ENCODE results near the gene PDK2. TPM values are rescaled to one million over a fixed set of nuclear protein-coding genes. Genes with fewer than 3 reads are reported as not detected.
"Not testable (repeated sequence)": the region's sequence is repeated elsewhere in the genome, so short reads cannot be mapped to it uniquely, and the experiment has no call there.

Gene PDK2
- total RNA-seq, 8 experiments from 2014 or later: 7.1 to 53.4 (median 10.7) TPM

- WGBS, 10 experiments: 68 to 100% (median 88%) methylated on average over 2 to 10 of the region's 10 CpGs; no CpG with 5 or more reads in 3 of the 10 experiments
- not testable (repeated sequence) for H3K27ac ChIP-seq
These were observed 33.5 kb upstream of the PDK2 start for GRCh38 chr17:50061713-50062045.

GRCh38 chr17:50062293-50063243 lies 32.6 kb upstream of the PDK2 start:
- H3K4me3 ChIP-seq: no peak overlapping the region
- in situ Hi-C loops (cut with MboI; ENCODE audit: low pct_unique_long_range_greater_than_20kb in 2 of 9, low sequenced_read_pairs in 9 of 9, unreplicated experiment in 9 of 9): no loop called here
- 20 to 80% (median 20%) methylated on average over 1 to 5 of the region's 10 CpGs; no CpG with 5 or more reads in 5 of the 10 experiments for WGBS, 10 experiments
- peaks cover 0 to 6% of the 10 kb centered on the region in 2 donors for H3K4me1 ChIP-seq (replicated peaks in 1 of 2)
- peak in 6 of 8 experiments; percentile 9 to 94 (median 70) for ATAC-seq (replicated peaks in 6 of 8)
- H3K27ac ChIP-seq: no peak overlapping the region

More at GRCh38 chr17:50061713-50062045, 33.5 kb upstream of the PDK2 start:
- H3K4me1 ChIP-seq (replicated peaks in 1 of 2); ATAC-seq (replicated peaks in 6 of 8); in situ Hi-C loops (cut with MboI; ENCODE audit: low pct_unique_long_range_greater_than_20kb in 2 of 9, low sequenced_read_pairs in 9 of 9, unreplicated experiment in 9 of 9); H3K4me3 ChIP-seq: not testable (repeated sequence)

GRCh38 chr17:50063561-50064252 lies 31.4 kb upstream of the PDK2 start:
- Histone ChIP-seq H3K4me3 (no peak overlapping the region), H3K4me1 (replicated peaks in 1 of 2) (peaks cover 0 to 6% of the 10 kb centered on the region in 2 donors), H3K27ac (no peak overlapping the region)
- no peak for ATAC-seq (replicated peaks in 6 of 8)
- 73 to 80% methylated on average over 2 of the region's 8 CpGs; no CpG with 5 or more reads in 8 of the 10 experiments for WGBS, 10 experiments
- in situ Hi-C loops (cut with MboI; ENCODE audit: low pct_unique_long_range_greater_than_20kb in 2 of 9, low sequenced_read_pairs in 9 of 9, unreplicated experiment in 9 of 9): no loop called here

DNA sequence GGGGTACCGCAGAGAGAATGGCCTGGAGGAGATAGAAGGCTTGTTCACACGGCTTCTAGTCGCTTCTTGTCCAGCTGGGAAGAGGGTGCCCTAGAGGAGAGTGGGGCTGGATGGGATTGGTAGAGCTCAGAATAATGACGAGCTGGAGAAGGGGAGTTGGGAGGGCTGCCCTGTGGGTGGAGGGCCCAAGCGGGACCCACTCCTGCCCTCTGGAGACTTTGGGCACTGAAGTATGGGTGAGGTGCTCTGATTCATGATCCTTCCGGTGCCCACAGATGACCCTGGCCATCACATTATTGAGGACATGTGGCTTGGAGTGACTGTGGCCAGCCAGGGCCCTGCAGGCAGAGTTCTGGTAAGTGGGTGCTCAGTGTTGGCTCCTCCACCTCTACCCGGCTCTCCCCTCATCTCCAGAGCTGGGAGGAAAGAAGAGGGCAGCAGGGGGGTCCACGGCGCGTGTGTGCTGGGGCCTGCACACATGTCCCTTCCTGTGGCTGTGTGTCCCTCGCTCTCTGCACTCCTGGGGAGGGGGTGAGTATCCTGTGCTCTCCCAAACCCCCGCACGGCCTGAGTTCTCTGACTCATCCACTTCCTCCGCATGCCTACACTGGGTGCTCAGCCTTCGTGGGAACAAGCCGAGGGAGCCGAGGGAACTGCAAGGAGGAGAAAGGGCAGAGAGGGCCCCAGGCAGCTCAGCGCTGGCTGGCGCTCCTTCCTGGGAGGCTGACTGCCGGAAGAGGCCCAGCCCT lies 30.7 kb upstream of the PDK2 start:
- H3K27ac ChIP-seq: peak overlapping the region in 1 of 2 donors; percentile 4

DNA sequence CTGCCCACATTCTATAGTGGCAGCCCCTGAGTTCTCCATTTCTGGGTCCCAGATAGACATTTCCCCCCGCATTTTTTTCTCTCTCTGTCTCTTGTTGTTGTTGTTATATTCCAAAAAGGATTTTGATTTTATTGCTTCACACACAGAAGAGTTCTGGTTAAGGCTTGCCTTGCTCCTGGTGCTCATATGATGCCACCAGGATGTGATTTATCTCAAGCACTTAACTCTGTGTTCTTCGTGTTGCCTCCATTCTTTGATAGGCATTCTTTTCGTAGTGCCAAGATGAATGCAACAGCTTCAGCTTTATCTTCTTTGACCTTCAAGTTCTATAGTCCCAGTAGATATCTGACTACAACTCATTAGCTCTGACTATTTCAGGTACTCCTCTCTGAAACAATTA lies 30.1 kb upstream of the PDK2 start:
- 44 to 80% (median 72%) methylated on average over 1 to 3 of the region's 3 CpGs; no CpG with 5 or more reads in 2 of the 10 experiments for WGBS, 10 experiments
- Histone ChIP-seq H3K4me3 (no peak overlapping the region), H3K4me1 (replicated peaks in 1 of 2) (peaks cover 0 to 6% of the 10 kb centered on the region in 2 donors), H3K27ac (no peak overlapping the region)
- ATAC-seq (replicated peaks in 6 of 8): no peak
- in situ Hi-C loops (cut with MboI; ENCODE audit: low pct_unique_long_range_greater_than_20kb in 2 of 9, low sequenced_read_pairs in 9 of 9, unreplicated experiment in 9 of 9): no loop called here

More for the DNA sequence above, 30.7 kb upstream of the PDK2 start:
- in situ Hi-C loops (cut with MboI; ENCODE audit: low pct_unique_long_range_greater_than_20kb in 2 of 9, low sequenced_read_pairs in 9 of 9, unreplicated experiment in 9 of 9): no loop called here
- H3K4me1 ChIP-seq (replicated peaks in 1 of 2): peaks cover 0 to 6% of the 10 kb centered on the region in 2 donors
- ATAC-seq (replicated peaks in 6 of 8): peak; percentile 40 to 95 (median 86)
- 8 to 80% (median 51%) methylated on average over 1 to 8 of the region's 20 CpGs; no CpG with 5 or more reads in 3 of the 10 experiments for WGBS, 10 experiments
- H3K4me3 ChIP-seq: no peak overlapping the region

DNA sequence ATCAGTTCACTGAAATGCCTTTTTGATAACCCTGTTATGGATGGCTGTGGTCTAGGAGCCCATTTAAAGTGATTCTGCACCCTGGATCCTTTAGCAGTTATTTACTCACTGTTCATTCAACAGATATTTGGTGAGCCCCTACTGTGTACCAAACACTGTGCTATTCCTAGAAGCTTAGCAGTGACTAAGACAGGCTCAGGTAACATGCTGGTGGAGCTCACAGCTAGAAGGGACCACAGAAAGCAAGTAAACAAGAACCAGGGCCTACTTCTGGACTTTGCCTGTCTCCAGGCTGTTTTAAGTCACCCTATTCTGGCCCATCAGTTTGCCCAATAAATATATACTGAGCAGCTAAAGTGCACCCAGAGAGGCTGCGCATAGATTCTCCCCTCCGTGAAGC lies 28.2 kb upstream of the PDK2 start:
- in situ Hi-C loops (cut with MboI; ENCODE audit: low pct_unique_long_range_greater_than_20kb in 2 of 9, low sequenced_read_pairs in 9 of 9, unreplicated experiment in 9 of 9): no loop called here
- Histone ChIP-seq H3K4me3 (no peak overlapping the region), H3K27ac (no peak overlapping the region), H3K4me1 (replicated peaks in 1 of 2) (peaks cover 0 to 6% of the 10 kb centered on the region in 2 donors)
- ATAC-seq (replicated peaks in 6 of 8): no peak
- WGBS, 10 experiments: 64 to 100% (median 90%) methylated on average over 2 of the region's 2 CpGs; no CpG with 5 or more reads in 5 of the 10 experiments

DNA sequence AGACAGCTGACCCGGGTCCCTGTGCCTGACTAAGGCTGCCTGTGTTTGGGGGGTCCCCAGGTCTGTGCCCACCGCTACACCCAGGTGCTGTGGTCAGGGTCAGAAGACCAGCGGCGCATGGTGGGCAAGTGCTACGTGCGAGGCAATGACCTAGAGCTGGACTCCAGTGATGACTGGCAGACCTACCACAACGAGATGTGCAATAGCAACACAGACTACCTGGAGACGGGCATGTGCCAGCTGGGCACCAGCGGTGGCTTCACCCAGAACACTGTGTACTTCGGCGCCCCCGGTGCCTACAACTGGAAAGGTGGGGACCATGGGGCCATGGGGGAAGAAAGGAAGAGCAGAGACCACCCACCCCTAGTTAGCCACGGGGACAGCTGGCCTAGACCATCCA lies 27.2 kb upstream of the PDK2 start:
- WGBS, 10 experiments: 38 to 97% (median 60%) methylated on average over 1 to 5 of the region's 13 CpGs; no CpG with 5 or more reads in 5 of the 10 experiments
- no peak overlapping the region for H3K4me3 ChIP-seq
- ATAC-seq (replicated peaks in 6 of 8): no peak
- no peak overlapping the region for H3K27ac ChIP-seq
- in situ Hi-C loops (cut with MboI; ENCODE audit: low pct_unique_long_range_greater_than_20kb in 2 of 9, low sequenced_read_pairs in 9 of 9, unreplicated experiment in 9 of 9): no loop called here
- peaks cover 0 to 6% of the 10 kb centered on the region in 2 donors for H3K4me1 ChIP-seq (replicated peaks in 1 of 2)

- in situ Hi-C loops (cut with MboI; ENCODE audit: low pct_unique_long_range_greater_than_20kb in 2 of 9, low sequenced_read_pairs in 9 of 9, unreplicated experiment in 9 of 9): no loop called here
- Histone ChIP-seq H3K4me3 (no peak overlapping the region), H3K4me1 (replicated peaks in 1 of 2) (no peaks in the 10 kb centered on the region), H3K27ac (no peak overlapping the region)
- ATAC-seq (replicated peaks in 6 of 8): no peak
- WGBS, 10 experiments: 58 to 100% (median 80%) methylated on average over 1 to 12 of the region's 16 CpGs; no CpG with 5 or more reads in 4 of the 10 experiments
These were observed 24.1 kb upstream of the PDK2 start for GRCh38 chr17:50070908-50071680.

DNA sequence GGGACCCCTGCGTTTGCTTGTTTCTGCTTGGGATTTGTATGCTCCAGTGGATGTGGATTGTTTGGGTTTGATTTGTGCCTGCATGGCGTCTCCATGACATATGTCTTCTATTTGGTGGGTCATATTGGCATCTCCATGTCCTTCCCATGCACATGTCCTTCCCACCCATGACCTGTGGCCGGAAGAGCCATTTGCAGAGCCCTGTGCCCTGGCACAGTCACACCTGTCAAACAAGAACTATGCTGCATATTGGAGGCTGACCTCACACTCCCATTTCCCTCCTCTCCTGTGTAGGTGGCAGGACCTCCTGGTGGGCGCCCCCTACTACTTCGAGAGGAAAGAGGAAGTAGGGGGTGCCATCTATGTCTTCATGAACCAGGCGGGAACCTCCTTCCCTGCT lies 23.5 kb upstream of the PDK2 start:
- in situ Hi-C loops (cut with MboI; ENCODE audit: low pct_unique_long_range_greater_than_20kb in 2 of 9, low sequenced_read_pairs in 9 of 9, unreplicated experiment in 9 of 9): no loop called here
- 57 to 93% (median 77%) methylated on average over 2 to 3 of the region's 6 CpGs; no CpG with 5 or more reads in 3 of the 10 experiments for WGBS, 10 experiments
- ATAC-seq (replicated peaks in 6 of 8): no peak

GRCh38 chr17:50072130-50072529 lies 23.0 kb upstream of the PDK2 start:
- Histone ChIP-seq H3K27ac (no peak overlapping the region), H3K4me3 (no peak overlapping the region), H3K4me1 (replicated peaks in 1 of 2) (peaks cover 3 to 7% of the 10 kb centered on the region in 2 donors)
- no CpG with 5 or more reads among the region's 3 CpGs for WGBS, 10 experiments
- no peak for ATAC-seq (replicated peaks in 6 of 8)
- in situ Hi-C loops (cut with MboI; ENCODE audit: low pct_unique_long_range_greater_than_20kb in 2 of 9, low sequenced_read_pairs in 9 of 9, unreplicated experiment in 9 of 9): no loop called here

More for the DNA sequence above, 23.5 kb upstream of the PDK2 start:
- no peak overlapping the region for H3K27ac ChIP-seq
- peaks cover 3 to 4% of the 10 kb centered on the region in 2 donors for H3K4me1 ChIP-seq (replicated peaks in 1 of 2)
- no peak overlapping the region for H3K4me3 ChIP-seq

DNA sequence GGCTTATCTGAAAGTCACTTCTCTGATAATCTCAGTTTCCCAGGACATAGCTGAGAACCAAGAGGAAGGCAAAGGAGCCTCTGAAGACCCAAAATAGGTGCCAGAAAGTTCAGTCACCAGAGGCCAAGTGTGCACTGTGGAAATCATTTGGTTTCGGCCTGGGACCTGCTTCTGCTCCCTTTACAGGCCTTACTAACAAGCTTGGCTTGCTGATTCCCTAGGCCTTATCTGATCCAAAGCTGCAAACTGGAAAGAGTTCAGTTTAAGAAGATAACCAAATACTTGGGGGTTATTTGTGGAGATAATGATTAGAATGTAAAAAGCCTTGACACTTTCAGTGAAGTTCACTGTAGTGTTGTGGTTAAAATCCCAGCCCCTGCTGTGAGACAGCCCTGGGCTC lies 22.2 kb upstream of the PDK2 start:
- Histone ChIP-seq H3K27ac (no peak overlapping the region), H3K4me3 (no peak overlapping the region), H3K4me1 (replicated peaks in 1 of 2) (peaks cover 3 to 7% of the 10 kb centered on the region in 2 donors)
- no peak for ATAC-seq (replicated peaks in 6 of 8)
- WGBS, 10 experiments: 78 to 100% (median 100%) methylated on average over 1 of the region's 1 CpG; no CpG with 5 or more reads in 6 of the 10 experiments
- in situ Hi-C loops (cut with MboI; ENCODE audit: low pct_unique_long_range_greater_than_20kb in 2 of 9, low sequenced_read_pairs in 9 of 9, unreplicated experiment in 9 of 9): no loop called here

GRCh38 chr17:50074227-50074626 lies 20.9 kb upstream of the PDK2 start:
- 40 to 100% (median 96%) methylated on average over 1 to 4 of the region's 6 CpGs; no CpG with 5 or more reads in 5 of the 10 experiments for WGBS, 10 experiments
- in situ Hi-C loops (cut with MboI; ENCODE audit: low pct_unique_long_range_greater_than_20kb in 2 of 9, low sequenced_read_pairs in 9 of 9, unreplicated experiment in 9 of 9): no loop called here
- Histone ChIP-seq H3K4me1 (replicated peaks in 1 of 2) (peaks cover 3 to 7% of the 10 kb centered on the region in 2 donors), H3K4me3 (no peak overlapping the region), H3K27ac (no peak overlapping the region)
- no peak for ATAC-seq (replicated peaks in 6 of 8)

All from motor neuron (in vitro differentiated cells).